K562 (cell line): ENCODE measurements around the gene FCGR3A. TPM values are rescaled to one million over a fixed set of nuclear protein-coding genes. Genes with fewer than 3 reads are reported as not detected.

Experiments used
- ATAC-seq: fragments of 200-7000 bp; cut with Tn5 transposase; 3 replicates; pipeline ENCODE4 v1.9.1; 2020; ENCODE audit warnings: moderate library complexity
- Bru-seq: library from RNA; stranded (reverse); fragments of 400-500 nt; gene quantifications from one replicate; lab custom pipeline; 2021; lab: Mats Ljungman, UMichigan
- BruChase-seq, 2 experiments: library from RNA; stranded (reverse); fragments of 400-500 nt; gene quantifications; one replicate each; lab custom pipeline; 2021; lab: Mats Ljungman, UMichigan
- BruUV-seq: library from RNA; stranded (reverse); fragments of 400-500 nt; replicated peaks from 2 replicates; lab custom pipeline; 2021; lab: Mats Ljungman, UMichigan
- CTCF ChIA-PET: fragments of 300-600 bp; formaldehyde crosslinking; extraction: SDS; loops from one replicate; lab custom pipeline; 2021; ENCODE audit warnings: low intra/inter-chr PET ratio; lab: Yijun Ruan, JAX
- POLR2A ChIA-PET: fragments of 300-600, 350-650 bp; sonication (Branson Sonifier 250); formaldehyde crosslinking; extraction: SDS; loops from one replicate; lab custom pipeline; 2021; ENCODE audit warnings: antibody characterized with exemption, inconsistent platforms; lab: Yijun Ruan, JAX
- DNase-seq, 4 experiments: peaks; one replicate each; pipeline versions ENCODE4 v3.0.0 to v3.0.0-alpha.2; 2011 to 2018; ENCODE audit warnings: low spot score in 3 of 4, mixed read lengths in 3 of 4; ENCODE audit errors: extremely low read depth in 1 of 4
- FAIRE-seq: peaks from 2 replicates; lab custom pipeline; 2011; peaks lifted over from hg19 to GRCh38; lab: Jason Lieb, UNC
- H2AFZ ChIP-seq: 2 replicates; pipeline ENCODE4 v1.6.0; 2011; ENCODE audit warnings: low read depth, low read length, control low read depth, inconsistent platforms
- H3K27ac ChIP-seq: fragments of 200-600 bp; 3 replicates; pipeline ENCODE4 v1.8.0; 2011; ENCODE audit warnings: low read depth, mild to moderate bottlenecking, control low read depth, inconsistent platforms, low read length, moderate library complexity, mixed read lengths; ENCODE audit errors: extremely low read depth
- H3K27me3 ChIP-seq, 2 experiments: fragments of 300-600 bp in 1 of 2; 2 replicates in 1 of 2; 3 replicates in 1 of 2; pipeline versions ENCODE4 v1.6.0 to v1.8.0; 2011; ENCODE audit warnings: inconsistent platforms in 2 of 2, low read length in 2 of 2, mild to moderate bottlenecking in 1 of 2, mixed read lengths in 1 of 2, moderate library complexity in 1 of 2; ENCODE audit not compliant: control insufficient read depth in 2 of 2, insufficient read depth in 2 of 2
- H3K36me3 ChIP-seq: fragments of 300-600 bp; 3 replicates; pipeline ENCODE4 v1.8.0; 2011; ENCODE audit warnings: mild to moderate bottlenecking, low read length, inconsistent platforms; ENCODE audit not compliant: control insufficient read depth, insufficient read depth
- H3K4me1 ChIP-seq, 2 experiments: fragments of 200-600 bp in 1 of 2; replicated peaks in 1 of 2; 2 replicates in 1 of 2; 3 replicates in 1 of 2; pipeline versions ENCODE4 v1.5.1 to v1.8.0; 2011; ENCODE audit warnings: inconsistent platforms in 2 of 2, low read length in 2 of 2, mild to moderate bottlenecking in 1 of 2, mixed read lengths in 1 of 2, moderate library complexity in 1 of 2; ENCODE audit not compliant: control insufficient read depth in 2 of 2, insufficient read depth in 2 of 2
- H3K4me2 ChIP-seq: 2 replicates; pipeline ENCODE4 v1.6.1; 2011; ENCODE audit warnings: low read length, control low read depth, inconsistent platforms, mixed read lengths; ENCODE audit not compliant: insufficient read depth
- H3K4me3 ChIP-seq: fragments of 200-600 bp; sonication (generic), shearing (Covaris generic); 2 replicates; pipeline ENCODE4 v1.5.1; 2016; ENCODE audit warnings: control low read depth, inconsistent platforms
- H3K79me2 ChIP-seq: fragments of 200-600 bp; 3 replicates; pipeline ENCODE4 v1.8.0; 2011; ENCODE audit warnings: low read length, inconsistent platforms; ENCODE audit not compliant: control insufficient read depth, insufficient read depth
- H3K9ac ChIP-seq, 2 experiments: 2 replicates each; pipeline versions ENCODE4 v1.6.0 to v1.6.1; 2011; ENCODE audit warnings: low read depth in 2 of 2, low read length in 2 of 2, control low read depth in 1 of 2, inconsistent platforms in 1 of 2, mild to moderate bottlenecking in 1 of 2, mixed read lengths in 1 of 2; ENCODE audit not compliant: insufficient read depth in 1 of 2
- H3K9me1 ChIP-seq: one replicate; pipeline ENCODE4 v1.6.0; 2011; ENCODE audit warnings: inconsistent platforms, mild to moderate bottlenecking, low read length, moderate library complexity; ENCODE audit not compliant: control insufficient read depth, insufficient read depth
- H3K9me3 ChIP-seq: replicated peaks from 2 replicates; pipeline ENCODE4 v1.5.1; 2011; ENCODE audit warnings: low read depth, low read length, inconsistent platforms; ENCODE audit not compliant: control insufficient read depth, insufficient read depth
- H4K20me1 ChIP-seq: replicated peaks from 2 replicates; pipeline ENCODE4 v1.6.1; 2011; ENCODE audit warnings: low read length, inconsistent platforms, mixed read lengths; ENCODE audit not compliant: control insufficient read depth, insufficient read depth
- ASH1L ChIP-seq: fragments of 450-650 bp; IDR thresholded peaks from 2 replicates; pipeline ENCODE4 v1.6.1; 2018; ENCODE audit warnings: borderline replicate concordance, mild to moderate bottlenecking, low read depth; ENCODE audit not compliant: partially characterized antibody
- EP300 ChIP-seq: IDR thresholded peaks from 2 replicates; pipeline ENCODE4 v1.6.1; 2012; ENCODE audit warnings: low read length, improper control_type of control experiment
- FOXM1 ChIP-seq, 2 experiments: fragments of 450-650 bp in 1 of 2; sonication (generic) in 1 of 2; formaldehyde crosslinking in 1 of 2; IDR thresholded peaks; 2 replicates each; pipeline versions ENCODE4 v1.6.1 to v1.9.0; 2017 to 2022; ENCODE audit warnings: low read depth in 2 of 2, mild to moderate bottlenecking in 2 of 2, missing genetic modification reagents in 1 of 2, moderate library complexity in 1 of 2
- FUS ChIP-seq: fragments of 200-400 bp; formaldehyde crosslinking; optimal IDR thresholded peaks from 2 replicates; pipeline ENCODE3; 2017; ENCODE audit warnings: low read depth, low read length
- MTA1 ChIP-seq: fragments of 450-650 bp; IDR thresholded peaks from 2 replicates; pipeline ENCODE4 v1.6.1; 2017; ENCODE audit warnings: borderline replicate concordance
- MTF1 ChIP-seq: fragments of 250-450 bp; sonication (Bioruptor Pico); IDR thresholded peaks from 2 replicates; pipeline ENCODE4 v1.9.0; 2021; ENCODE audit warnings: moderate library complexity, mild to moderate bottlenecking, inconsistent platforms, borderline replicate concordance
- PML ChIP-seq: IDR thresholded peaks from 2 replicates; pipeline ENCODE4 v1.6.1; 2012; ENCODE audit warnings: low read length, inconsistent platforms
- SOX6 ChIP-seq: fragments of 450-650 bp; IDR thresholded peaks from 2 replicates; pipeline ENCODE4 v1.6.1; 2014; ENCODE audit warnings: mild to moderate bottlenecking
- SRF ChIP-seq, 2 experiments: fragments of 250-450, 450-650 bp in 1 of 2; sonication (Bioruptor Pico) in 1 of 2; sonication (generic) in 1 of 2; formaldehyde crosslinking; IDR thresholded peaks; 2 replicates each; pipeline versions ENCODE4 v1.5.0 to v1.5.1; 2020 to 2022; ENCODE audit warnings: mild to moderate bottlenecking in 1 of 2, missing genetic modification reagents in 1 of 2
- ZNF24 ChIP-seq: fragments of 450-650 bp; IDR thresholded peaks from 2 replicates; pipeline ENCODE4 v1.6.1; 2016
- ZNF507 ChIP-seq: conservative IDR thresholded peaks from 2 replicates; pipeline ENCODE4 v1.6.1; 2017; ENCODE audit warnings: missing genetic modification characterization, missing compliant biosample characterization
- ZNF79 ChIP-seq: fragments of 250-450 bp; sonication (Bioruptor Pico); IDR thresholded peaks from 2 replicates; pipeline ENCODE4 v1.4.0; 2020; ENCODE audit warnings: low read depth, mild to moderate bottlenecking, moderate library complexity
- WGBS: fragments of 100-300 bp; shearing (Covaris generic); methylation state at CpG from one replicate; pipeline ENCODE4 v1.1.6; 2016; ENCODE audit warnings: low coverage, mixed read lengths; ENCODE audit not compliant: insufficient coverage; ENCODE audit errors: missing lambda C conversion rate; 5-methylcytosine and 5-hydroxymethylcytosine counted together
- in situ Hi-C: fragments of 300-500 bp; cut with MboI; formaldehyde crosslinking; loops from 4 replicates; pipeline ENCODE4 v1.15.0; 2018; ENCODE audit warnings: inconsistent platforms, mixed read lengths
- intact Hi-C: fragments of 100-400 bp; cut with micrococcal nuclease; formaldehyde crosslinking; loops from 2 replicates; pipeline ENCODE4 v1.14.2; 2022
- long read RNA-seq, 3 experiments: library from polyadenylated mRNA in 2 of 3; library from RNA in 1 of 3; unstranded in 2 of 3; stranded (forward) in 1 of 3; transcript quantifications; one replicate each; pipeline ENCODE4 v2.0.0, GENCODE V29; 2019 to 2022
- polyA minus RNA-seq, 3 experiments: library from RNA; depleted of rRNA, polyadenylated mRNA; stranded (reverse); fragments of >200 nt; gene quantifications; 2 replicates each; pipeline ENCODE4 v1.2.3, GENCODE V29; 2011
- polyA plus RNA-seq, 8 experiments: library from polyadenylated mRNA; depleted of rRNA in 4 of 8; stranded (reverse) in 5 of 8; unstranded in 3 of 8; fragments of >200 nt; fragmentation: Nextera tagmentation in 2 of 8; fragmentation: Illumina TruSeq in 1 of 8; extraction: Ambion mirVana in 2 of 8; extraction: Trizol in 1 of 8; gene quantifications; 2 replicates each; pipeline versions ENCODE4 v1.2.1 to v1.2.3, GENCODE V29; 2011 to 2014; ENCODE audit warnings: inconsistent platforms in 1 of 8, missing spikeins in 1 of 8
- total RNA-seq, 7 experiments: library from RNA; depleted of rRNA in 6 of 7; stranded (reverse); fragments of >200 nt in 6 of 7; fragmentation: Illumina TruSeq in 2 of 7; extraction: Trizol in 2 of 7; gene quantifications; 2 replicates each; pipeline versions ENCODE4 v1.2.1 to v1.2.3, GENCODE V29; 2011 to 2021; ENCODE audit warnings: low replicate concordance in 1 of 7
- TF ChIP-seq, protein P1 (sequence below): fragments of 250-450 bp; sonication (Bioruptor Pico); IDR thresholded peaks from 2 replicates; pipeline ENCODE4 v1.5.0; 2020; ENCODE audit warnings: mild to moderate bottlenecking
- TF ChIP-seq, protein P2 (sequence below): fragments of 250-450 bp; sonication (Bioruptor Pico); IDR thresholded peaks from 2 replicates; pipeline ENCODE4 v1.5.0; 2021; ENCODE audit warnings: mild to moderate bottlenecking, borderline replicate concordance
- TF ChIP-seq, protein P3 (sequence below): IDR thresholded peaks from 2 replicates; pipeline ENCODE4 v1.6.1; 2014; ENCODE audit warnings: antibody characterized with exemption

The FCGR3A gene
- total RNA-seq (2011; cell fraction: chromatin; rRNA removed; ENCODE audit: low replicate concordance) = 0.81 and 1.4 TPM in 2 replicates
- total RNA-seq (2011; cell fraction: nucleolus; rRNA removed) = 0.39 and 0.67 TPM in 2 replicates
- 1.2 and 1.7 TPM in 2 replicates for total RNA-seq (2011; cell fraction: nucleoplasm; rRNA removed)
- total RNA-seq (2014; rRNA removed) (0.12 TPM in 1 of 2 replicates, not detected in the other), total RNA-seq (2014; rRNA removed; fragmentation: Illumina TruSeq; extraction: Trizol) (not detected in 2 replicates), total RNA-seq (2015; rRNA removed; fragmentation: Illumina TruSeq; extraction: Trizol) (0.11 TPM in 2 replicates), total RNA-seq (2021) (0.29 and 0.56 TPM in 2 replicates), polyA plus RNA-seq (2011; rRNA removed) (0.24 and 0.32 TPM in 2 replicates), polyA plus RNA-seq (2014; fragmentation: Illumina TruSeq; extraction: Trizol) (0.11 TPM in 1 of 2 replicates, not detected in the other), polyA plus RNA-seq (2014; fragmentation: Nextera tagmentation; extraction: Ambion mirVana) (under 1 TPM; 0.04 to 0.15 TPM), polyA plus RNA-seq (2014; rRNA removed) (0.04 and 0.13 TPM in 2 replicates), polyA minus RNA-seq (2011; rRNA and poly(A)+ RNA removed) (0.45 and 0.49 TPM in 2 replicates), Bru-seq, nascent RNA (percentile 23 among the genes with signal in this experiment), BruChase-seq, experiment 1, labeled RNA remaining after a 2-hour chase (percentile 17 among the genes with signal in this experiment), BruChase-seq, experiment 2, labeled RNA remaining after a 6-hour chase (not detected)
- 0.04 and 0.18 TPM in 2 replicates for polyA plus RNA-seq (2011; cell fraction: cytosol; rRNA removed)
- polyA plus RNA-seq (2011; cell fraction: nucleus; rRNA removed) = 0.37 and 0.51 TPM in 2 replicates
- 0.21 TPM in 2 replicates for polyA plus RNA-seq (2012)
- polyA minus RNA-seq (2011; cell fraction: cytosol; rRNA and poly(A)+ RNA removed) = not detected in 2 replicates
- 0.54 and 1.1 TPM in 2 replicates for polyA minus RNA-seq (2011; cell fraction: nucleus; rRNA and poly(A)+ RNA removed)
- long read RNA-seq, experiment 1 = 0 reads
- long read RNA-seq, experiment 2 = 0 reads
- long read RNA-seq, experiment 3 = 0 reads

DNA sequence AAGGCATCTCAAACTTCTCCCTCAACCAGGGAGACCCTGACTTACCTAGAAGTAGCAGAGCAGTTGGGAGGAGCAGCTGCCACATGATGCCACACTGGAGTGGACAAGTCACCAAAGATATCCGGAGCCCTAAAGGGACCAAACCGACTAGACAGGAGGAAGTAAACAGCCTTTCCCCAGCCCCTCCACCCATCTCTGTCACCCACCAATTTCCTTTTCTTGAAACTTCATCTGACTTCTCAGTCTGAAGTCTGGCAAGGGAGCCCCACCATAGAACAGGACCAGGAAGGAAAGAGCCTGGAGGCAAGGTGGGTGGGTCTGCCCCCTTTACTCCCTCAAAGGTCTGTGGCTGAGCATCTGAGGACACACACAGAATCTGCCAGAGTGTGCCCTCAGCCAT is at the start of gene FCGR3A:
FCGR3A (minus strand) TSS at position 167 of the 400 bp plus-strand sequence; CDS start at position 85, 82 bp downstream.
- CTCF ChIA-PET = no interaction called here
- Histone ChIP-seq H3K27ac (no peak within 1 kb of the TSS), H3K4me2 (no peak within 1 kb of the TSS), H3K9ac (peak within 1 kb of the TSS in 1 of 2 experiments; percentile 64; a peak in 1 of 4 replicates), H3K4me1 (peaks cover 0 to 5% of the 10 kb centered on the region in 2 experiments; a peak in 3 of 5 replicates), H2AFZ (no peak within 1 kb of the TSS), H3K9me1 (no peaks in the 10 kb centered on the region), H4K20me1 (no peaks in the 10 kb centered on the region), H3K4me3 (no peak within 1 kb of the TSS), H3K36me3 (no peaks in the 10 kb centered on the region), H3K79me2 (no peaks in the 10 kb centered on the region), H3K9me3 (no peaks in the 10 kb centered on the region), H3K27me3 (no peaks in the 10 kb centered on the region)
- FAIRE-seq (no peak), ATAC-seq (no peak), DNase-seq (no peak)
- in situ Hi-C loops (no loop called here), intact Hi-C loops (no loop called here)
- POLR2A ChIA-PET = no interaction called here
- 62% methylated on average over 2 of the region's 2 CpGs for whole genome bisulfite sequencing
- BruUV-seq = no TSS peak
- TF ChIP-seq SOX6 (no peak), ASH1L (no peak), SRF (CRISPR knock-in tag; IDR thresholded peaks at IDR 0.05) (no peak), EP300 (no peak), MTA1 (no peak), PML (no peak), MTF1 (CRISPR knock-in tag) (no peak), ZNF79 (no peak), ZNF507 (tag) (no peak), FUS (no peak), ZNF24 (no peak), FOXM1 (IDR thresholded peaks at IDR 0.05; ENCODE audit: low read depth) (no peak), FOXM1 (CRISPR knock-in tag; IDR thresholded peaks at IDR 0.05; ENCODE audit: low read depth) (no peak)
- TF ChIP-seq, protein P1, sequence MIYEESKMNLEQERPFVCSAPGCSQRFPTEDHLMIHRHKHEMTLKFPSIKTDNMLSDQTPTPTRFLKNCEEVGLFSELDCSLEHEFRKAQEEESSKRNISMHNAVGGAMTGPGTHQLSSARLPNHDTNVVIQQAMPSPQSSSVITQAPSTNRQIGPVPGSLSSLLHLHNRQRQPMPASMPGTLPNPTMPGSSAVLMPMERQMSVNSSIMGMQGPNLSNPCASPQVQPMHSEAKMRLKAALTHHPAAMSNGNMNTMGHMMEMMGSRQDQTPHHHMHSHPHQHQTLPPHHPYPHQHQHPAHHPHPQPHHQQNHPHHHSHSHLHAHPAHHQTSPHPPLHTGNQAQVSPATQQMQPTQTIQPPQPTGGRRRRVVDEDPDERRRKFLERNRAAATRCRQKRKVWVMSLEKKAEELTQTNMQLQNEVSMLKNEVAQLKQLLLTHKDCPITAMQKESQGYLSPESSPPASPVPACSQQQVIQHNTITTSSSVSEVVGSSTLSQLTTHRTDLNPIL (CRISPR knock-in tag) = no peak
- TF ChIP-seq, protein P2, sequence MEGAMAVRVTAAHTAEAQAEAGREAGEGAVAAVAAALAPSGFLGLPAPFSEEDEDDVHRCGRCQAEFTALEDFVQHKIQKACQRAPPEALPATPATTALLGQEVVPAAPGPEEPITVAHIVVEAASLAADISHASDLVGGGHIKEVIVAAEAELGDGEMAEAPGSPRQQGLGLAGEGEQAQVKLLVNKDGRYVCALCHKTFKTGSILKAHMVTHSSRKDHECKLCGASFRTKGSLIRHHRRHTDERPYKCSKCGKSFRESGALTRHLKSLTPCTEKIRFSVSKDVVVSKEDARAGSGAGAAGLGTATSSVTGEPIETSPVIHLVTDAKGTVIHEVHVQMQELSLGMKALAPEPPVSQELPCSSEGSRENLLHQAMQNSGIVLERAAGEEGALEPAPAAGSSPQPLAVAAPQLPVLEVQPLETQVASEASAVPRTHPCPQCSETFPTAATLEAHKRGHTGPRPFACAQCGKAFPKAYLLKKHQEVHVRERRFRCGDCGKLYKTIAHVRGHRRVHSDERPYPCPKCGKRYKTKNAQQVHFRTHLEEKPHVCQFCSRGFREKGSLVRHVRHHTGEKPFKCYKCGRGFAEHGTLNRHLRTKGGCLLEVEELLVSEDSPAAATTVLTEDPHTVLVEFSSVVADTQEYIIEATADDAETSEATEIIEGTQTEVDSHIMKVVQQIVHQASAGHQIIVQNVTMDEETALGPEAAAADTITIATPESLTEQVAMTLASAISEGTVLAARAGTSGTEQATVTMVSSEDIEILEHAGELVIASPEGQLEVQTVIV = no peak
- TF ChIP-seq, protein P3, sequence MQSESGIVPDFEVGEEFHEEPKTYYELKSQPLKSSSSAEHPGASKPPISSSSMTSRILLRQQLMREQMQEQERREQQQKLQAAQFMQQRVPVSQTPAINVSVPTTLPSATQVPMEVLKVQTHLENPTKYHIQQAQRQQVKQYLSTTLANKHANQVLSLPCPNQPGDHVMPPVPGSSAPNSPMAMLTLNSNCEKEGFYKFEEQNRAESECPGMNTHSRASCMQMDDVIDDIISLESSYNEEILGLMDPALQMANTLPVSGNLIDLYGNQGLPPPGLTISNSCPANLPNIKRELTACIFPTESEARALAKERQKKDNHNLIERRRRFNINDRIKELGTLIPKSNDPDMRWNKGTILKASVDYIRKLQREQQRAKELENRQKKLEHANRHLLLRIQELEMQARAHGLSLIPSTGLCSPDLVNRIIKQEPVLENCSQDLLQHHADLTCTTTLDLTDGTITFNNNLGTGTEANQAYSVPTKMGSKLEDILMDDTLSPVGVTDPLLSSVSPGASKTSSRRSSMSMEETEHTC = no peak
